ENCODE measurements around the gene SMS. TPM values are rescaled to one million over a fixed set of nuclear protein-coding genes. Genes with fewer than 3 reads are reported as not detected.

SMS gene
- total RNA-seq, result 46.0 and 46.3 TPM in 2 replicates

- intact Hi-C loops (cut with micrococcal nuclease), result loop anchor here (1.0 to 10.0 kb wide), 2 partner anchors 101 to 566 kb away; partner anchors contain the start of genes CNKSR2 and MBTPS2
Measured at GRCh38 chrX:21940356-21940829, at the start of gene SMS. TSS of gene SMS (plus strand) at chrX:21940709. CDS start at chrX:21940825, 116 bp downstream.

- intact Hi-C loops (cut with micrococcal nuclease), result no loop called here
Measured at GRCh38 chrX:21905313-21905712, 35.2 kb upstream of the SMS start.

- intact Hi-C loops (cut with micrococcal nuclease), result no loop called here
Measured at GRCh38 chrX:21905953-21906352, 34.6 kb upstream of the SMS start.

- intact Hi-C loops (cut with micrococcal nuclease), result no loop called here
Measured at GRCh38 chrX:21907260-21907659, 33.2 kb upstream of the SMS start.

- intact Hi-C loops (cut with micrococcal nuclease), result no loop called here
Measured at GRCh38 chrX:21911481-21911880, 29.0 kb upstream of the SMS start.

- intact Hi-C loops (cut with micrococcal nuclease), result no loop called here
Measured at GRCh38 chrX:21912220-21912619, 28.3 kb upstream of the SMS start.

- intact Hi-C loops (cut with micrococcal nuclease), result no loop called here
Measured at GRCh38 chrX:21912989-21913388, 27.5 kb upstream of the SMS start.

GRCh38 chrX:21926116-21926515 lies 14.4 kb upstream of the SMS start:
- intact Hi-C loops (cut with micrococcal nuclease), result loop anchor here (5.0 kb wide), 2 partner anchors 46 to 84 kb away; no protein-coding TSS in a partner anchor

- intact Hi-C loops (cut with micrococcal nuclease), result loop anchor here (5.0 kb wide), 2 partner anchors 46 to 84 kb away; no protein-coding TSS in a partner anchor
Measured at GRCh38 chrX:21926527-21927278, 13.8 kb upstream of the SMS start.

- intact Hi-C loops (cut with micrococcal nuclease), result loop anchor here (5.0 kb wide), 2 partner anchors 43 to 87 kb away; no protein-coding TSS in a partner anchor
Measured at GRCh38 chrX:21929209-21929608, 11.3 kb upstream of the SMS start.

- intact Hi-C loops (cut with micrococcal nuclease), result loop anchor here (1.0 kb wide), 1 partner anchor 36 kb away; no protein-coding TSS in a partner anchor
Measured at GRCh38 chrX:21930986-21931385, 9.5 kb upstream of the SMS start.

GRCh38 chrX:21932292-21933002 lies 8.1 kb upstream of the SMS start:
- intact Hi-C loops (cut with micrococcal nuclease), result no loop called here

- intact Hi-C loops (cut with micrococcal nuclease), result no loop called here
Measured at GRCh38 chrX:21933077-21933476, 7.4 kb upstream of the SMS start.

- intact Hi-C loops (cut with micrococcal nuclease), result no loop called here
Measured at GRCh38 chrX:21934414-21934813, 6.1 kb upstream of the SMS start.

GRCh38 chrX:21939906-21940305 lies 603 bp upstream of the SMS start:
- intact Hi-C loops (cut with micrococcal nuclease), result loop anchor here (1.0 to 10.0 kb wide), 2 partner anchors 101 to 565 kb away; partner anchors contain the start of genes CNKSR2 and MBTPS2

- intact Hi-C loops (cut with micrococcal nuclease), result loop anchor here (10.0 kb wide), 1 partner anchor 569 kb away; the partner anchor contains the start of gene CNKSR2
Measured at GRCh38 chrX:21943460-21944135, 3.1 kb downstream of the SMS start.

- intact Hi-C loops (cut with micrococcal nuclease), result loop anchor here (10.0 kb wide), 1 partner anchor 569 kb away; the partner anchor contains the start of gene CNKSR2
Measured at GRCh38 chrX:21944136-21944615, 3.7 kb downstream of the SMS start.

- intact Hi-C loops (cut with micrococcal nuclease), result loop anchor here (10.0 kb wide), 1 partner anchor 572 kb away; the partner anchor contains the start of gene CNKSR2
Measured at GRCh38 chrX:21946925-21947641, 6.6 kb downstream of the SMS start.

- intact Hi-C loops (cut with micrococcal nuclease), result loop anchor here (10.0 kb wide), 1 partner anchor 573 kb away; the partner anchor contains the start of gene CNKSR2
Measured at GRCh38 chrX:21947671-21948070, 7.2 kb downstream of the SMS start.

- intact Hi-C loops (cut with micrococcal nuclease), result loop anchor here (10.0 kb wide), 1 partner anchor 574 kb away; the partner anchor contains the start of gene CNKSR2
Measured at GRCh38 chrX:21948897-21949578, 8.5 kb downstream of the SMS start.

Data from T-helper 1 cell treated with Interleukin-12 subunit alpha and Interleukin-12 subunit beta and Interleukin-4 antibody, amounts not matched to agents 30 ng/mL and 1 ng/mL, for 36 hours (primary cell).